ENCODE data around the gene BCAR3.
"Not testable (repeated sequence)": the region's sequence is repeated elsewhere in the genome, so short reads cannot be mapped to it uniquely, and the experiment has no call there.

BCAR3 gene

GRCh38 chr1:93708734-93709481 is 27.3 kb upstream of the BCAR3 start:
- H3K4me3 ChIP-seq (ENCODE audit: low read length): no peak overlapping the region

DNA sequence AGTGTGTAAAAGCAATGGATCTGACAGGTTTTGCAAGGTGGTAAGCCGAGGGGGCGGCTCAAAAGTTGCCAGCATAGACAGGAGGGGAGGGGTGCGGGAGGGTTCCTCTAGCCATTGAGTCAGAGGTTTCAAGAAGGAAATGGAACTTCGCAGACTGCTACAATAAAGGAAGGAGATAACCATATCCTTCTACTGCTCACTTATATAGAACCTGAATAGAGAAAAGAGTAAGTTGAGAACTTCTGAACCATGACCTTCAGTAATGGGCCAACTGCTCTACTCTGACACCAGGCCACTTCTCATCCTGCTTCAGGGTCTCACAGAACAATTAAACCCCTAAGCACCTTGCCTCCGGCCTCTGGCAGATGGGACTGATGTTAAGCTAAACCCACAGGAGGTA is 26.3 kb upstream of the BCAR3 start:
- no peak overlapping the region for H3K4me3 ChIP-seq (ENCODE audit: low read length)
- no peak for DNase-seq (ENCODE audit: low read depth, low spot score)

More at GRCh38 chr1:93708734-93709481, 27.3 kb upstream of the BCAR3 start:
- peak; percentile 80 for DNase-seq (ENCODE audit: low read depth, low spot score)

DNA sequence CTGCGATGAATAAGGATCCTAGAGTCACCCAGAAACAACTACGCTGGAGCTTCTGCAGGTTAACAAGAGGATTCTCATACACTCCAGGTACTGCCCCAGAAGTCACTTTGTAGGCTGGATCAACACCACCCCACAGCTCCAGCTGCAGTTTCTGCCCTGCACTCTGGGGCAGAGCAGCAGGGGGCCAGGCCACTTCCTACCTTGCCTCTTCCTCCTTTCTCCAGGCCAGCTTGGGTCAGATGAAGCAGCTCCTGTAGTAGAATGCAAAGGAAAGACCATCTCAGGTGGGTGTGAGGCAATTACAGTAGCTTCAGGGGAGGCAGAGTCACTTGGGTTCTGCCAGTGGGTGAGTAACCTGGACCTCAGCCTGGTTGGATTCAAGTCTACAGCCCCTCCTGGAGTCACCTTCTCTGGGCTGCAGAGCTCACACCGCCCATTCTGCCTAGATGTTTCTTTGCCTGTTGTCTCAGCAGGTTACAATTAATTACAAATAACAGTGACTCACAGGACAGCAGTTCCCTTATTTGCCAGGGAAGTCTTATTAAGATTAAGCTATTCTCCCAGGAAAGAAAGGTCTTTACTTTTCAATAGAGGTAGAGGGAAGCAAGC is 24.4 kb upstream of the BCAR3 start:
- DNase-seq (ENCODE audit: low read depth, low spot score): no peak
- no peak overlapping the region for H3K4me3 ChIP-seq (ENCODE audit: low read length)

- H3K4me3 ChIP-seq (ENCODE audit: low read length): no peak overlapping the region
- DNase-seq (ENCODE audit: low read depth, low spot score): no peak
Observed at GRCh38 chr1:93704052-93704451, 22.4 kb upstream of the BCAR3 start.

GRCh38 chr1:93703643-93704042 is 22.0 kb upstream of the BCAR3 start:
- no peak overlapping the region for H3K4me3 ChIP-seq (ENCODE audit: low read length)
- no peak for DNase-seq (ENCODE audit: low read depth, low spot score)

DNA sequence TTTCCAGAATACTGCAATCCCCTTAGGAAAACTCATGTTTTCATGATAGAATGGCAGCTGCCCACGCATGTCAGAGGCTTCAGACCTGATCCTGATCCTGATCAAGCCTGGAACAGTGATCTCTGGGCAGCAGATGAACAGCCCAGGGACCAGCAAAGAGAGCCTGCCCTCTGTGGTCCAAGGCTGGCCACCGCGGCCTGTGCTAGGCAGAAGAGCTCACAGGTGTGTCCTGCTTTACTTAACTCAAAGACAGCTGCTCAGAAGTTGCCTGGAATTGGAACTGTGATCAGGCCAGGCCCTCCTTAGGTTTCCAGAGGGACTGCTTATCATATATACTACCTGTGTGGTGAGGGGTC is 21.2 kb upstream of the BCAR3 start:
- no peak for DNase-seq (ENCODE audit: low read depth, low spot score)

DNA sequence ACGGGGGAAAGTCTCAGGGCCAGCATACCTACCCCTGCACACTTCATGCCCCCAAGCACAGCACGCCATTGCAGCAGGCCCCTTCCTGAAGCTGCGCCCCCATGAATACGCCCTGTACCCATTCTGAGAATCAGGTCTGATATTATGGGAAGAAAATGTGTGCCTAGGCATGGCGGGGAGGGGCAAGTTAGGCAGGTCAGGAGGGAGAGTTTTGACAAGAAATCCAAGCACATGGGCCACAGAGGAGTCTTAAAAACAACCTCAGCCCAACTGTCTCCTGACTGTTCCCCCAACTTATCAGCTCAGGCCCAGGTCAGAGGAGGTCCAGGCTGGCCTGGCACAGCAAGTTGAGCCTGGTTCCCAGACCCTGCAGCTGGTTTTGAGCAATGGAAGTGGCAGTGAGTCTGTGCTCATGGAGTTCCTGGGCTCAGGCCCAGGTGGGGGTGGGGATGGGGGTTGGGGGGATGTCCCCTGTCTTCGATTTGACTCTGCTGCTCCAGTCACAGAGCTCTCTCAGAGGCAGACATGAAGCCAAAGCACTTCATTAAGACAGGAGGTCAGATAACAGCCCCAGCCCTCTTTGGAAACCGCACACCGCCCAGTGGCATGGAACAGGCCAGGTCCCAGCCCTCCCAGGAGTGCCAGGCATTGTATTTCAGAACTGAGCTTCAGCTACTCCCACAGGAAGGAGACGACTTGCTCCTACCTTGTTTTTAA is 20.6 kb upstream of the BCAR3 start:
- no peak for DNase-seq (ENCODE audit: low read depth, low spot score)
- no peak overlapping the region for H3K4me3 ChIP-seq (ENCODE audit: low read length)

More for the DNA sequence above, 21.2 kb upstream of the BCAR3 start:
- no peak overlapping the region for H3K4me3 ChIP-seq (ENCODE audit: low read length)

GRCh38 chr1:93701629-93702028 is 20.0 kb upstream of the BCAR3 start:
- no peak overlapping the region for H3K4me3 ChIP-seq (ENCODE audit: low read length)
- no peak for DNase-seq (ENCODE audit: low read depth, low spot score)

DNA sequence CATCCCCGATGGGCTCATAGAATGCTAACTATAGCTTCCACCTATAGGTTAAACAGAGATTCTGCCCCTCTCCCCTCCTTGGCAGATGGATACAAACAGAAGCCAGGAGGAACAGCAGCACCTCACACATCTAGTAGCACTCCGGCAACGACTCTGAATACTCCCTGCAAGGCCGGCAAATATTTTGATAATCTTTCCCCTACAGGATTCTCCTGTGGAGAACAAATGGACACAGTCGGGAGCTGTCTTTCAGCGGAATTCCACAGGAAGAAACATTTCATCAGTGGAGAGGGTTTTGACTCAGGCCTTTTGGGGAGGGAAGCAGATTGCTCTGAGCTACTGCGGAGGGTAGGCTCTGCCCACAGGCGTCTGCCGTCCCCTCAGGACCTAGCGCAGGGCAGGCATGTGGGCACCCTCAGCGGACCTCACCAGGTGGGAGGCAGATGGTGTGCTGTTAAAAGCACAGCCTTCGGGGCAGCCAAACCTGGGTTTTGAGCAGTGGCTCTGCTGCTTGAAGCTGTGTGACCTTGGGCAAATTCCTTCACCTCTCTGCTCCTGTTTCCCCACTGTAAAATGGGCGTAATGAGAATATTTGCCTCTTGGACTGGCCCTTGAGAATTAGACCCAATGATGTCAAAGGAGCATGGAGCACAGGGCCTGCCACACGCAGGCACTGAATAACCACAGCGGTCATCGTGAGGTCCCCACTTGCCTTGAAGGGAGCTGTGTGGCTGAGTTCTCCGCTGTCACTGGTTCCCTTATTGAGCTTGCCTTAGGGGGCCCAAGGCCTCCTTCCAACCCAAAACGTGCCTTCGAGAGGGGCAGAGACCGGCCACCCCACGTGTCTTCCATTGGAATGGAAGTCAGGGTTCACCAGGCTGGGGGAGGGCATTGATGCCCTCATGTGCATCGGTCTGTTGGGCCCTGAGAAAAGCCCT is 19.2 kb upstream of the BCAR3 start:
- DNase-seq (ENCODE audit: low read depth, low spot score): no peak
- H3K4me3 ChIP-seq (ENCODE audit: low read length): no peak overlapping the region

DNA sequence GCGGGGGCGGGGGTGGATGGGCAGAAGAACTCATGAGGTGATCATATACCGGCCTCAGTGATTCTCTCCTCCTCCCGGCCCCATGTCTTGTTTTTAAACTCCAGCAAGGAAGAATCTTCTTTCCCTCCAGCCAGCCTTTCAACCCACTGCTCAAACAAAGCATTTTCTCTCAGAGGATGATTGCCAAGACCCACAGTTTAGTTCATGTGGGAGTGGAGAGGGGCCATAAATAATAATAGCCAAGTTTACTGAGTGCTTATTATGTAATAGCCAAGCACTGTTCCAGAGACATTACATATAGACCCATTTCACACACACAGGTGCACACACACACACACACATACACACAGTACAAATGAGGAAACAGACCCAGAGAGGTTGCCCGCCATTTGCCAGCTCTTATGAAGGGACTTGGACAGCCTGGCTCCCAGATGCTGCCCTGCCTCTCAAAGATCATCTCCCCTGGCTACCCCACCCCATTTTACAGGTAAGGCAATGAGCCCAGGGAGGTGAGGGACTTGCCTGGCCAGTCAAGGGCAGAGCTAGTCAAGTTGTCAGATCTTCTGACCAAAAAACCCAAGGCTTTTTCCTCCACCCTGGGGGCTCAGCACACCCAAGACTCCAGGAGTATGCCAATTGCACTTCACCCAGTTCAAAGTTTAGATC is 18.0 kb upstream of the BCAR3 start:
- no peak overlapping the region for H3K4me3 ChIP-seq (ENCODE audit: low read length)
- no peak for DNase-seq (ENCODE audit: low read depth, low spot score)

GRCh38 chr1:93699049-93699384 is 17.4 kb upstream of the BCAR3 start:
- H3K4me3 ChIP-seq (ENCODE audit: low read length): no peak overlapping the region

DNA sequence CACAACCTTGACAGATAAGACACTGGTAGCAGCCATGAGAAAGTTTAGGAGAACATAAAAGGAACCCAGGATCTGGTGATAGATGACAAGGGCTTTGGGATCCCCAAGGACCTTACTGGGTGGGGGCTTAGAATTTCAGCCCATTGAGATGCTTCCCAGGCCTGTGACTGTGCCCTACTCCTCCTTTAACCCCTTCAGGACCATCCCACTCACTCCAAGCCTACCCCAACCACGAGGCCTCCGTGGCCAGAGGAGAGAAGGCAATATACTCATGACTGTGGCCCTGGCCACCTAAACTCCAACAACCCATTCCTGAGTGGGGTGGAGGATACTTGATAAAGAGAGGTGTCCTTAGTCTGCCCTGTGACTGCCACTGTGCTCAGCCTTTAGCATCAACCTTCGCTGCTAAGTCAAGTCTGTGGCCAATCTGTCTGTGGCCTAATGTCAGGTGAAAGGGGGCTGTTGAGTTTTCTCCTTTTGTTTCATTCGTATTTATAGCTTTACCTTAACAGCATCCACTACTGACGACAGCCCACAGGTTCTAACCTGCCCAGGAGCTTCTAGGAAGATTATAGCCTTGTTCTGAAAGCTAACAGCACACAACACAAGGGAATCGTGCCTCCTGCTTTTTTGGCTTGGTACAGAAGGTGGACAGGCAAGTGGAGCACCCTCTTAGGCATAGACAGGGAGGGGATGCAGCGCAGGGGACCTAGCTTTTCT is 16.9 kb upstream of the BCAR3 start:
- H3K4me3 ChIP-seq (ENCODE audit: low read length): no peak overlapping the region
- DNase-seq (ENCODE audit: low read depth, low spot score): no peak

More at GRCh38 chr1:93699049-93699384, 17.4 kb upstream of the BCAR3 start:
- no peak for DNase-seq (ENCODE audit: low read depth, low spot score)

DNA sequence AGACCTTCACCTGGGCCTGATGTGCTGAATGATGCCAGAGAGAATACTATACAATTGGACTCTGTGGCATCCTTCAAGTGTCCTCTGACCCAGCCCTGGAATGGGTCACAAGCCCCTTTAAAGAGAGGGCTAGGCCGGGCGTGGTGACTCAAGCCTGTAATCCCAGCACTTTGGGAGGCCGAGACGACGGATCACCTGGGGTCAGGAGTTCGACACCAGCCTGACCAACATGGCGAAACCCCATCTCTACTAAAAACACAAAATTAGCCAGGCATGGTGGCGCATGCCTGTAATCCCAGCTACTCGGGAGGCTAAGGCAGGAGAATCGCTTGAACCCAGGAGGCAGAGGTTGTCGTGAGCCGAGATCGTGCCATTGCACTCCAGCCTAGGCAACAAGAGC is 15.9 kb upstream of the BCAR3 start:
- H3K4me3 ChIP-seq (ENCODE audit: low read length): not testable (repeated sequence)

GRCh38 chr1:93695411-93696005 is 13.9 kb upstream of the BCAR3 start:
- DNase-seq (ENCODE audit: low read depth, low spot score): no peak

More for the DNA sequence above, 15.9 kb upstream of the BCAR3 start:
- not testable (repeated sequence) for DNase-seq (ENCODE audit: low read depth, low spot score)

GRCh38 chr1:93694819-93695218 is 13.2 kb upstream of the BCAR3 start:
- H3K4me3 ChIP-seq (ENCODE audit: low read length): no peak overlapping the region
- no peak for DNase-seq (ENCODE audit: low read depth, low spot score)

More at GRCh38 chr1:93695411-93696005, 13.9 kb upstream of the BCAR3 start:
- H3K4me3 ChIP-seq (ENCODE audit: low read length): no peak overlapping the region

GRCh38 chr1:93694039-93694438 is 12.4 kb upstream of the BCAR3 start:
- DNase-seq (ENCODE audit: low read depth, low spot score): no peak
- no peak overlapping the region for H3K4me3 ChIP-seq (ENCODE audit: low read length)

DNA sequence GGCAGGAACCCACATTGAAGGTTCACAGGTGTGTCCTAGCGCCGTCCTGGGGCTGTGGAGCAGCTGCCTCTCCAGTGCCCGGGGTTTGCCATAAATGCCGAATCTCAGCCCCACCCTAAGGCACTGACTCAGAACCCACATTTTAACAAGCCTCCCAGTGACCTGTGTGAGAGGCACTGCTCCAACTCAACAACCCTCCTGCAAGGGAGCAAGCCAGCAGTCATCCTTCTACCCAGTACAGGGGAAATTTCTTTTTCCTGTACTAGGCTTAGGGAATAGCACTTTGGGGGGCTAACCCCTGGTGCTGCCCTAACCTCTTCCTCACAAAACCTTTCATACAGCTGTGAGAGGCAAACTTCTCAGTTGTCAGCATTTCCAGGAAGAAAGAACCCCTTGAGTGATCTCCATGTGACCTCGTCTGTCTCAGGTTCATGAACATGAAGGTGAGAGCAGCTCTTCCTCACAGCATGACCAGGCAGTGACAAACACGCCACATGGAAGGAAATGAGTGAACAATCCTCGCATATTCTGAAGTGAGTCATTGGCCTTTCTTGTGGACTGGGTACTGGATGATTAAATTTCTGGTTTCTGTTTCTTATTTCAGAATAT is 11.4 kb upstream of the BCAR3 start:
- DNase-seq (ENCODE audit: low read depth, low spot score): no peak
- H3K4me3 ChIP-seq (ENCODE audit: low read length): no peak overlapping the region
